Smooth muscle cell of the umbilical artery (primary cell): Measurements from ENCODE around the gene EGLN1. TPM values are rescaled to one million over a fixed set of nuclear protein-coding genes. Genes with fewer than 3 reads are reported as not detected.

Experiments
- total RNA-seq: library from RNA; depleted of rRNA; stranded (reverse); fragments of >200 nt; gene quantifications from 2 replicates; pipeline ENCODE4 v1.2.3, GENCODE V29; 2014

The EGLN1 gene
- total RNA-seq = 76.3 and 81.5 TPM in 2 replicates

GRCh38 chr1:231421971-231422797, at the start of gene EGLN1:
Gene EGLN1, minus strand, starts transcription at chr1:231422287. Its CDS starts 399 bp downstream, at chr1:231421888.

GRCh38 chr1:231338270-231339128, 83.6 kb downstream of the EGLN1 start, which contains the start of gene SPRTN:
Gene SPRTN, plus strand, starts transcription at chr1:231338293. Its CDS starts 91 bp downstream, at chr1:231338384.

GRCh38 chr1:231337472-231338269, 84.4 kb downstream of the EGLN1 start, which contains the start of gene EXOC8:
Gene EXOC8, minus strand, starts transcription at chr1:231337852. Its CDS starts 107 bp downstream, at chr1:231337745.

Other genes with a start within 250 kb of the EGLN1 start
- gene GNPAT, start 181.1 kb downstream of the EGLN1 start, total RNA-seq = 49.3 and 54.8 TPM in 2 replicates
- 16.0 and 20.7 TPM in 2 replicates for gene EXOC8, start 84.4 kb downstream of the EGLN1 start, total RNA-seq
- 11.6 and 16.8 TPM in 2 replicates for gene SPRTN, start 84.0 kb downstream of the EGLN1 start, total RNA-seq
- gene TSNAX, start 106.4 kb upstream of the EGLN1 start, total RNA-seq = 45.1 and 52.0 TPM in 2 replicates
- gene DISC1, start 204.5 kb upstream of the EGLN1 start, total RNA-seq = 5.3 and 6.7 TPM in 2 replicates